HPDE6-E6E7 (cell line): ENCODE measurements around the gene TCP11L1.

ENCODE experiments used
- DNase-seq: peaks from one replicate; pipeline ENCODE4 v3.0.0; 2011; ENCODE audit warnings: missing footprints; ENCODE audit errors: extremely low spot score

TCP11L1 gene

GRCh38 chr11:33039274-33040032, at the start of gene TCP11L1:
TSS of gene TCP11L1 (plus strand) at chr11:33039572. CDS start at chr11:33043774, 4,202 bp downstream.
- DNase-seq = peak; percentile 83

- DNase-seq = no peak
These were observed 48.9 kb upstream of the TCP11L1 start for GRCh38 chr11:32990481-32990880.

GRCh38 chr11:32991427-32991826, 47.9 kb upstream of the TCP11L1 start:
- DNase-seq = no peak

- no peak for DNase-seq
These were observed 47.5 kb upstream of the TCP11L1 start for GRCh38 chr11:32991898-32992297.

- no peak for DNase-seq
These were observed 39.2 kb upstream of the TCP11L1 start for GRCh38 chr11:33000181-33000580.

GRCh38 chr11:33001281-33001680, 38.1 kb upstream of the TCP11L1 start:
- DNase-seq = no peak

- DNase-seq = no peak
These were observed 37.4 kb upstream of the TCP11L1 start for GRCh38 chr11:33001751-33002542.

GRCh38 chr11:33005175-33005574, 34.2 kb upstream of the TCP11L1 start:
- no peak for DNase-seq

GRCh38 chr11:33006010-33006409, 33.4 kb upstream of the TCP11L1 start:
- DNase-seq = no peak

- no peak for DNase-seq
These were observed 25.6 kb upstream of the TCP11L1 start for GRCh38 chr11:33013755-33014154.

- DNase-seq = peak; percentile 83
These were observed 23.5 kb upstream of the TCP11L1 start, which contains the start of gene DEPDC7 for GRCh38 chr11:33015621-33016551. TSS of gene DEPDC7 (plus strand) at chr11:33015878. CDS start at chr11:33015956, 78 bp downstream.

- DNase-seq = no peak
These were observed 22.7 kb upstream of the TCP11L1 start for GRCh38 chr11:33016654-33017053.

GRCh38 chr11:33017478-33017877, 21.9 kb upstream of the TCP11L1 start:
- no peak for DNase-seq

- DNase-seq = no peak
These were observed 21.4 kb upstream of the TCP11L1 start for GRCh38 chr11:33017965-33018364.

- no peak for DNase-seq
These were observed 20.5 kb upstream of the TCP11L1 start for GRCh38 chr11:33018840-33019239.

GRCh38 chr11:33021501-33021900, 17.9 kb upstream of the TCP11L1 start:
- DNase-seq = no peak

- no peak for DNase-seq
These were observed 17.4 kb upstream of the TCP11L1 start for GRCh38 chr11:33021937-33022336.

GRCh38 chr11:33025339-33025722, 14.0 kb upstream of the TCP11L1 start:
- DNase-seq = no peak

- no peak for DNase-seq
These were observed 12.1 kb upstream of the TCP11L1 start for GRCh38 chr11:33027233-33027632.

GRCh38 chr11:33027846-33028536, 11.4 kb upstream of the TCP11L1 start:
- DNase-seq = no peak

- no peak for DNase-seq
These were observed 10.8 kb upstream of the TCP11L1 start for GRCh38 chr11:33028537-33028914.
